Left lung (tissue), 10 donors: ENCODE data around the gene C19orf12. TPM values are rescaled to one million over a fixed set of nuclear protein-coding genes. Genes with fewer than 3 reads are reported as not detected.

ENCODE experiments used
- ATAC-seq: fragments of 200-7000 bp; cut with Tn5 transposase; one replicate; pipeline ENCODE4 v1.9.1; 2020; ENCODE audit warnings: moderate library complexity
- DNase-seq, 4 donors: peaks; one replicate each; pipeline ENCODE4 v3.0.0-alpha.2; 2013 to 2020
- H3K27ac ChIP-seq, 2 donors: fragments of 200-600 bp; sonication (generic) in 1 of 2; one replicate each; pipeline versions ENCODE4 v1.5.0 to v1.8.0; 2020 to 2021
- H3K27me3 ChIP-seq, 2 donors: fragments of 200-600 bp; sonication (generic) in 1 of 2; one replicate each; pipeline versions ENCODE4 v1.5.0 to v1.8.0; 2020 to 2021
- H3K36me3 ChIP-seq, 2 donors: fragments of 200-600 bp; sonication (generic) in 1 of 2; one replicate each; pipeline versions ENCODE4 v1.5.0 to v1.8.0; 2020 to 2021
- H3K4me1 ChIP-seq, 2 donors: fragments of 200-600 bp; one replicate each; pipeline ENCODE4 v1.8.0; 2021
- H3K4me3 ChIP-seq, 2 donors: fragments of 200-600 bp; sonication (generic) in 1 of 2; one replicate each; pipeline versions ENCODE4 v1.5.0 to v1.8.0; 2020 to 2021; ENCODE audit warnings: mild to moderate bottlenecking in 1 of 2
- H3K9me3 ChIP-seq, 2 donors: fragments of 200-600 bp; sonication (generic) in 1 of 2; one replicate each; pipeline versions ENCODE4 v1.5.0 to v1.8.0; 2020 to 2021
- CTCF ChIP-seq, 2 donors: fragments of 200-600 bp; sonication (generic) in 1 of 2; IDR thresholded peaks; one replicate each; pipeline versions ENCODE4 v1.5.0 to v1.8.0; 2021; ENCODE audit warnings: antibody characterized with exemption in 2 of 2
- intact Hi-C, 2 donors: fragments of 100-400 bp; cut with DNase I; formaldehyde crosslinking; loops; one replicate each; pipeline versions ENCODE4 v1.11.2 to v1.14.2; 2022
- polyA plus RNA-seq, 6 donors: library from polyadenylated mRNA; unstranded; fragments of 120-200 nt; gene quantifications; one replicate each; pipeline ENCODE4 v1.2.1, GENCODE V29; 2013; ENCODE audit not compliant: insufficient read length in 6 of 6
- total RNA-seq, 2 donors: library from RNA; stranded (reverse); fragmentation: NEBNext Ultra II Directional; extraction: Animal tissue kit (Norgen Biotek cat#: 25700); gene quantifications; one replicate each; pipeline ENCODE4 v1.2.1, GENCODE V29; 2021
- donor health status: DM: no; HTN: yes; CAD: no.
- donor health status: DM: no; HTN: no; CAD: no.

Gene C19orf12
- total and polyA plus RNA-seq, 8 donors = 18.6 to 25.6 (median 21.7) TPM

- no peak for TF ChIP-seq CTCF (IDR thresholded peaks at IDR 0.05)
- Histone ChIP-seq H3K27me3 (peaks cover 0 to 6% of the 10 kb centered on the region in 2 donors), H3K36me3 (no peaks in the 10 kb centered on the region), H3K27ac (no peak overlapping the region), H3K4me3 (no peak overlapping the region), H3K9me3 (no peaks in the 10 kb centered on the region), H3K4me1 (peaks cover 16 to 38% of the 10 kb centered on the region in 2 donors)
- ATAC-seq = no peak
- no peak for DNase-seq
- intact Hi-C loops = no loop called here
These were observed 2.0 kb upstream of the C19orf12 start for GRCh38 chr19:29717051-29717450.

- Histone ChIP-seq H3K36me3 (no peaks in the 10 kb centered on the region), H3K27ac (peak overlapping the region; percentile 89 to 93), H3K4me3 (peak overlapping the region; percentile 84 to 85), H3K4me1 (peaks cover 16 to 43% of the 10 kb centered on the region in 2 donors), H3K9me3 (no peaks in the 10 kb centered on the region), H3K27me3 (peaks cover 0 to 6% of the 10 kb centered on the region in 2 donors)
- ATAC-seq = peak; percentile 14
- DNase-seq = no peak
- TF ChIP-seq CTCF (IDR thresholded peaks at IDR 0.05) = no peak
- intact Hi-C loops = no loop called here
These were observed 880 bp upstream of the C19orf12 start for GRCh38 chr19:29715701-29716581.

- no peak for TF ChIP-seq CTCF (IDR thresholded peaks at IDR 0.05)
- Histone ChIP-seq H3K4me1 (peaks cover 16 to 46% of the 10 kb centered on the region in 2 donors), H3K27me3 (no peaks in the 10 kb centered on the region), H3K9me3 (no peaks in the 10 kb centered on the region), H3K36me3 (no peaks in the 10 kb centered on the region), H3K4me3 (peak overlapping the region; percentile 84 to 85), H3K27ac (peak overlapping the region; percentile 89 to 93)
- DNase-seq (peak in 1 of 4 donors; percentile 34), ATAC-seq (peak; percentile 17)
- intact Hi-C loops = loop anchor here in 1 of 2 donors (5.0 kb wide), 1 partner anchor 107 kb away; the partner anchor contains the start of gene POP4
These were observed 599 bp downstream of the C19orf12 start for GRCh38 chr19:29714371-29714952.

- H3K27ac ChIP-seq = peak overlapping the region in 1 of 2 donors; percentile 8
- ATAC-seq = no peak
- intact Hi-C loops = loop anchor here in 1 of 2 donors (5.0 kb wide), 1 partner anchor 106 kb away; the partner anchor contains the start of gene POP4
These were observed 2.1 kb downstream of the C19orf12 start for GRCh38 chr19:29712744-29713516.

More at GRCh38 chr19:29712744-29713516, 2.1 kb downstream of the C19orf12 start:
- no peak for TF ChIP-seq CTCF (IDR thresholded peaks at IDR 0.05)
- Histone ChIP-seq H3K27me3 (no peaks in the 10 kb centered on the region), H3K4me1 (peaks cover 16 to 47% of the 10 kb centered on the region in 2 donors), H3K4me3 (no peak overlapping the region), H3K36me3 (peaks cover 0 to 5% of the 10 kb centered on the region in 2 donors), H3K9me3 (no peaks in the 10 kb centered on the region)
- DNase-seq = peak in 1 of 4 donors; percentile 19
